Lower leg skin (tissue), 3 donors: ENCODE measurements around the gene OR2Z1.

Experiments
- POLR2A ChIP-seq, 2 donors: fragments of 450-650 bp; IDR thresholded peaks; one replicate each; pipeline ENCODE4 v1.6.1; 2016 to 2017; ENCODE audit warnings: antibody characterized with exemption in 2 of 2, mild to moderate bottlenecking in 1 of 2, moderate library complexity in 1 of 2
- TF ChIP-seq, protein P1 (sequence below), 3 donors: fragments of 450-650 bp; IDR thresholded peaks; one replicate each; pipeline ENCODE4 v1.5.1; 2016; ENCODE audit warnings: antibody characterized with exemption in 3 of 3, mild to moderate bottlenecking in 3 of 3, moderate library complexity in 2 of 3

DNA sequence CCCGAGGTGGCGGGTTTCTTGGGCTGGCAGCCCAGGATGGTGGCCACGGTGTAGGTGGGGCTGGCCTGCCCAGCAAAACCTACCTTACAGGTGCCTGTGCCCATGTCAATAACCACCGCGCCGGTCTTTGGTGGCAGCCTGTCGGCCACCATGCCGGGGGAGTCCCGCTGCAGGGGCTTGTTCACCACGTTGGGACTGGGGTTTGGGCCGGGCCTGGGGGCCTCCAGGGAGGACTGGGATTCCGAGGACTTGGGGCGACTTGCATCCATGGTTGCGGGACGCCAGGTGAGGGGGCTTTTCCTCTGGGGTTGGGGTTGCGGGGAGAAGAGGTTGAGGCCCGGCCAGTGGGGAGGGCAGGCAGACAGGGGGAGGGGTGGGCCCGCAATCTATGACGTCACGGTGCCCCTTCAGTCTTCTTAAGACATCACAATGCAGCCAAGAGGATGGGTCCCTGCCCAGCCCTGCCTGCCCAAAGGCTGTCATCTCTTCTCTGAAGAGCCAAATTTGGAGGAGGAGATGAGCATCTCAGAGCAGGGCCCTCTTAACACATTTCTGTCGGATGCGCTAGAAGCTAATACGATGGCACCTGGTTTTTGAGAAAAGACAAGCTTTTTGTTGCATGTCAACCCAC, 22.9 kb upstream of the OR2Z1 start, which contains the start of gene ACTL9:
- TF ChIP-seq, protein P1, sequence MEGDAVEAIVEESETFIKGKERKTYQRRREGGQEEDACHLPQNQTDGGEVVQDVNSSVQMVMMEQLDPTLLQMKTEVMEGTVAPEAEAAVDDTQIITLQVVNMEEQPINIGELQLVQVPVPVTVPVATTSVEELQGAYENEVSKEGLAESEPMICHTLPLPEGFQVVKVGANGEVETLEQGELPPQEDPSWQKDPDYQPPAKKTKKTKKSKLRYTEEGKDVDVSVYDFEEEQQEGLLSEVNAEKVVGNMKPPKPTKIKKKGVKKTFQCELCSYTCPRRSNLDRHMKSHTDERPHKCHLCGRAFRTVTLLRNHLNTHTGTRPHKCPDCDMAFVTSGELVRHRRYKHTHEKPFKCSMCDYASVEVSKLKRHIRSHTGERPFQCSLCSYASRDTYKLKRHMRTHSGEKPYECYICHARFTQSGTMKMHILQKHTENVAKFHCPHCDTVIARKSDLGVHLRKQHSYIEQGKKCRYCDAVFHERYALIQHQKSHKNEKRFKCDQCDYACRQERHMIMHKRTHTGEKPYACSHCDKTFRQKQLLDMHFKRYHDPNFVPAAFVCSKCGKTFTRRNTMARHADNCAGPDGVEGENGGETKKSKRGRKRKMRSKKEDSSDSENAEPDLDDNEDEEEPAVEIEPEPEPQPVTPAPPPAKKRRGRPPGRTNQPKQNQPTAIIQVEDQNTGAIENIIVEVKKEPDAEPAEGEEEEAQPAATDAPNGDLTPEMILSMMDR (IDR thresholded peaks at IDR 0.05) = no peak
- TF ChIP-seq POLR2A (IDR thresholded peaks at IDR 0.05) = no peak
